GM12874 (cell line): ENCODE data around the gene N4BP2.

Source experiments
- CTCF ChIP-seq: IDR thresholded peaks from 2 replicates; pipeline ENCODE4 v1.5.1; 2011; ENCODE audit warnings: low read depth, mild to moderate bottlenecking, control low read depth, low read length, moderate library complexity; ENCODE audit not compliant: insufficient read depth

The N4BP2 gene

GRCh38 chr4:40196272-40196671 is 139.6 kb downstream of the N4BP2 start:
- TF ChIP-seq CTCF, result no peak

GRCh38 chr4:40196724-40197281 is 140.2 kb downstream of the N4BP2 start, which contains the start of gene RHOH:
TSS of gene RHOH (plus strand) at chr4:40197031. CDS start at chr4:40243387, 46,356 bp downstream.
- TF ChIP-seq CTCF, result no peak

- TF ChIP-seq CTCF, result no peak
Measured at GRCh38 chr4:40197879-40198689, 141.4 kb downstream of the N4BP2 start.

- no peak for TF ChIP-seq CTCF
Measured at GRCh38 chr4:40199179-40199670, 142.6 kb downstream of the N4BP2 start.

GRCh38 chr4:40199999-40200874 is 143.6 kb downstream of the N4BP2 start:
- TF ChIP-seq CTCF, result no peak

- TF ChIP-seq CTCF, result no peak
Measured at GRCh38 chr4:40200875-40201801, 144.5 kb downstream of the N4BP2 start.
